K562 (cell line): ENCODE measurements around the gene DGUOK.

Experiments used
- ATF2 ChIP-seq: sonication (generic); formaldehyde crosslinking; IDR thresholded peaks from 2 replicates; pipeline ENCODE4 v1.8.1; 2022; ENCODE audit warnings: missing genetic modification reagents
- CTCF ChIP-seq, 3 experiments: IDR thresholded peaks in 2 of 3; conservative IDR thresholded peaks in 1 of 3; 2 replicates each; pipeline ENCODE4 v1.5.1; 2011 to 2012; ENCODE audit warnings: low read length in 3 of 3, mild to moderate bottlenecking in 3 of 3, control low read depth in 2 of 3, improper control_type of control experiment in 1 of 3, inconsistent platforms in 1 of 3, low read depth in 1 of 3, mixed read lengths in 1 of 3, moderate library complexity in 1 of 3; ENCODE audit not compliant: insufficient read depth in 2 of 3
- ELK1 ChIP-seq: sonication (generic); formaldehyde crosslinking; IDR thresholded peaks from 2 replicates; pipeline ENCODE4 v1.8.1; 2022; ENCODE audit warnings: missing genetic modification reagents
- EZH2 ChIP-seq: IDR thresholded peaks from 2 replicates; pipeline ENCODE4 v1.6.1; 2012; ENCODE audit warnings: low read depth, mild to moderate bottlenecking, inconsistent platforms, low read length, borderline replicate concordance
- HDGF ChIP-seq: fragments of 450-650 bp; IDR thresholded peaks from 2 replicates; pipeline ENCODE4 v1.6.1; 2016
- JUN ChIP-seq, 2 experiments: sonication (generic) in 1 of 2; formaldehyde crosslinking in 1 of 2; IDR thresholded peaks; 2 replicates each; pipeline versions ENCODE4 v1.6.1 to v1.8.0; 2012 to 2022; ENCODE audit warnings: borderline replicate concordance in 2 of 2, mild to moderate bottlenecking in 2 of 2, improper control_type of control experiment in 1 of 2, low read depth in 1 of 2, low read length in 1 of 2, missing genetic modification reagents in 1 of 2
- LCOR ChIP-seq: sonication (generic); formaldehyde crosslinking; IDR thresholded peaks from 2 replicates; pipeline ENCODE4 v1.8.0; 2022; ENCODE audit warnings: mild to moderate bottlenecking, missing genetic modification reagents
- RNF2 ChIP-seq: sonication (generic); IDR thresholded peaks from 2 replicates; pipeline ENCODE4 v1.6.1; 2016
- SPI1 ChIP-seq: IDR thresholded peaks from 2 replicates; pipeline ENCODE4 v1.6.1; 2011; ENCODE audit warnings: low read depth, low read length, control low read depth, borderline replicate concordance
- TEAD4 ChIP-seq, 2 experiments: sonication (generic) in 1 of 2; formaldehyde crosslinking in 1 of 2; IDR thresholded peaks; 2 replicates each; pipeline versions ENCODE4 v1.6.1 to v1.8.0; 2012 to 2022; ENCODE audit warnings: borderline replicate concordance in 1 of 2, inconsistent platforms in 1 of 2, low read length in 1 of 2, mild to moderate bottlenecking in 1 of 2, missing genetic modification reagents in 1 of 2
- ZBTB26 ChIP-seq: fragments of 450-650 bp; formaldehyde crosslinking; IDR thresholded peaks from 2 replicates; pipeline ENCODE4 v1.4.0; 2022; ENCODE audit warnings: missing genetic modification characterization
- ZNF165 ChIP-seq: fragments of 250-450 bp; sonication (Bioruptor Pico); IDR thresholded peaks from 2 replicates; pipeline ENCODE4 v1.4.0; 2020; ENCODE audit warnings: borderline replicate concordance

- TF ChIP-seq CTCF (IDR thresholded peaks at IDR 0.05 in 2 of 3, conservative IDR thresholded peaks at IDR 0.05 in 1 of 3; ENCODE audit: insufficient read depth in 2 of 3, low read depth in 1 of 3, low read length in 3 of 3) (peak; percentile 24 to 61 (median 37); a peak in 3 of 6 replicates), ZBTB26 (CRISPR knock-in tag) (no peak), ATF2 (CRISPR knock-in tag) (no peak), ELK1 (CRISPR knock-in tag) (no peak), SPI1 (no peak), HDGF (no peak), RNF2 (no peak), ZNF165 (CRISPR knock-in tag) (no peak), LCOR (CRISPR knock-in tag) (no peak), JUN (IDR thresholded peaks at IDR 0.05; ENCODE audit: borderline replicate concordance, low read depth, low read length) (no peak), JUN (CRISPR knock-in tag; IDR thresholded peaks at IDR 0.05; ENCODE audit: borderline replicate concordance) (no peak), TEAD4 (IDR thresholded peaks at IDR 0.05; ENCODE audit: low read length) (no peak), TEAD4 (CRISPR knock-in tag; IDR thresholded peaks at IDR 0.05; ENCODE audit: borderline replicate concordance) (no peak), EZH2 (no peak)
These were observed 71.1 kb downstream of the DGUOK start for GRCh38 chr2:73997813-73998212.
